Upper lobe of left lung (tissue), 4 donors: ENCODE data around the gene AAR2.

Source experiments
- CTCF ChIP-seq, 6 experiments: fragments of 450-650 bp in 4 of 6; fragments of 200-600 bp in 2 of 6; sonication (generic) in 2 of 6; IDR thresholded peaks; one replicate each; pipeline ENCODE4 v1.5.1; 2016 to 2019; ENCODE audit warnings: antibody characterized with exemption in 6 of 6
- POLR2A ChIP-seq, 4 donors: fragments of 450-650 bp; IDR thresholded peaks; one replicate each; pipeline ENCODE4 v1.5.1; 2016 to 2017; ENCODE audit warnings: antibody characterized with exemption in 4 of 4, mild to moderate bottlenecking in 2 of 4

- TF ChIP-seq CTCF (IDR thresholded peaks at IDR 0.05) (no peak), POLR2A (IDR thresholded peaks at IDR 0.05) (no peak)
Observed at GRCh38 chr20:36268440-36269342, 32.4 kb downstream of the AAR2 start.
